Measurements from ENCODE around the gene TRIM7.
A peak's percentile ranks its signal among the peaks of the same experiment; 100 is the strongest.
"Not testable (repeated sequence)": the region's sequence is repeated elsewhere in the genome, so short reads cannot be mapped to it uniquely, and the experiment has no call there.

The TRIM7 gene

DNA sequence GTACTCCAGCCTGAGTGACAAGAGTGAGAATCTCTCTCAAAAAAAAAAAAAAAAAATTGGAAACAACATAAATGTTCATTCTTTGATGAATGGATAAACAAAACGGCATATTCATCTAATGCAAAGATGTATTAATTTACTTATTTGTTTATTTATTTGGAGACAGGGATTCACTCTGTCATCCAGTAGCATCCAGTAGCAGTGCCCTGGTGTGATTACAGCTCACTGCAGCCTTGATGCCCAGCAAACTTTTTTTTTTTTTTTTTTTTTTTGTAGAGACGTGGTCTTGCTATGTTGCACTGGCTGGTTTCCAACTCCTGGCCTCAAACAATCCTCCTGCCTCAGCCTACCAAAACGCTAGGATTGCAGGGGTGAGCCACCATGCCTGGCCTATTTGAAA, 33.2 kb downstream of the TRIM7 start:
- no peak for DNase-seq (ENCODE audit: low read depth)

DNA sequence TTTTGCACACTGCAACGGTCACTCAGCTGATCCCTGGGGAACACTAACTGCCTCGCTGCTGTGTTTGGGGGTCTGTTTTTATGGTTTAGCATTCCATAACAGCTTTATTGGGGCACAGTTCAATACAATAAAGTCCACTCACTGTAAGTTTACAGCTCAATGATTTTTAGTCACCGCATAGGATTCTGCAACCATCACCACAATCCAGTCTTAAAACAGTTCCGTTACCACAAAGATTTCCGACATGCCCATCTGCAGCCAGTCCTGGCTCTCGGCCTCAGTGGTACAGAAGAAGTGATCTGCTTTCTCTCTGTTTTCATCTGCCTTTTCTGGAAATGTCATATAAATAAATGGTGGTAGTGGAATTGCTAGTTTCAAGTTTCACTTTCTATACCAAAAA, 34.0 kb downstream of the TRIM7 start:
- no peak for DNase-seq (ENCODE audit: low read depth)

DNA sequence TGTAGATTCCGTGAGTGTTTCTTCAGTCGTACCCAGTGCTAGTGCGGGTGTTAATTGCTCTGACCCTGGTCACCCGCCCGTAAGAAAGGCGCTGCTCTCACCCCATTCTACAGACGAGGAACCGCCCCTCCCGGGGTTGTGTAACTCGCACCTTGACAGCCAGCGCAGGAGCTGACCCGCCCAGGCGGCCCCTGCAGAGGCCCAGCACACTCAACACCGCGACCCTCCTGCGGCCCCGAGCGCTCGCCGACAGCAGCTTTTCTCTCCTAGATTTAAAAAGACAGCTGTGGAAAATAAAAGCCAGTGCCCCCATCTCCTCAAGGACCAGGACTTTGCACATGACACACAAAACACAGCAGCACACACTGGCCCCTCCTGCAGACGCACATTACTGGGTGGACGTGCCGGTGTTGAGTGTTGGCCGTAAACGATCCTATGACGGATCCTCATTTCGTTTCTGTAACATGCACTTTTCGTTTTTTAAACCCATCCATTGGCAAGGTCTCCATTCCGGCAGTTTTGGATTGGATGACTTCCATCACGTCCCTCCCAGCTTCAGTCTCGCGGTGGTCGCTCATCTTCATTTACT, 34.7 kb downstream of the TRIM7 start:
- no peak for DNase-seq (ENCODE audit: low read depth)

DNA sequence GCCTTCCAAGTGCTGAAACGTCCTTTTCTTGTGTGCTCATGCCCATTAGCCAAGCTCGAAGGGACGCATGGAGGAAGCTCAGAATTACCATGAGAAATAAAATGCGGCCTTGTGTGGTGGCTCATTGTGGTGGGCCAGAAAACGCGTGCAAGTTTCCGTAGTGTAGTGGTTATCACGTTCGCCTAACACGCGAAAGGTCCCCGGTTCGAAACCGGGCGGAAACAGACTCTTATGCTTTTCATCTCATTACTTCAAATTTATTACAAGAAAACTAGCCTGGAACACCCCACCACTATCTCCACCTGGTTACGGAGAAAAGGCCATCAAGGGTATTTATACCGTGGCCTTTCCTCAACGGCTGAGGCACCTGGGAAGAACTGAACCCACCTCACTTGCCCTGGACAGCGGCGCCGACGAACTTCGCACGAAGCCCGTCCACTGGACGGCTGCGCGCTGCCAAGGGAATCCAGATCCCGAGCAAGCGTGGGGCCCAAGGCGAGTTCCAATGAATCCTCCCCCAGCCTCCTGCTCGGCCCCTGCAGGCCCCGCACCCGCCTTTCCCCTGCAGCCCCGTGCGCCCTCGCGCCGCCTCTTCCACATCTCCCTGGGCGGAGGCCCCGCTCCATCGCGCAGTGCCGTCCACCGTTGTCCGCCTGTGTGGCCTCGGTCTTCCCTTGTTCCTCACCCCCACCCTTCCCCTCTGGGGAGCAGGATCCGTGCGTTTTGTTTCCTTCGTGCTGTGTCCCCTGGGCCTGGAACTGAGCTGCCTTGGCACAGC, 35.3 kb downstream of the TRIM7 start:
- DNase-seq (ENCODE audit: low read depth): not testable (repeated sequence)

DNA sequence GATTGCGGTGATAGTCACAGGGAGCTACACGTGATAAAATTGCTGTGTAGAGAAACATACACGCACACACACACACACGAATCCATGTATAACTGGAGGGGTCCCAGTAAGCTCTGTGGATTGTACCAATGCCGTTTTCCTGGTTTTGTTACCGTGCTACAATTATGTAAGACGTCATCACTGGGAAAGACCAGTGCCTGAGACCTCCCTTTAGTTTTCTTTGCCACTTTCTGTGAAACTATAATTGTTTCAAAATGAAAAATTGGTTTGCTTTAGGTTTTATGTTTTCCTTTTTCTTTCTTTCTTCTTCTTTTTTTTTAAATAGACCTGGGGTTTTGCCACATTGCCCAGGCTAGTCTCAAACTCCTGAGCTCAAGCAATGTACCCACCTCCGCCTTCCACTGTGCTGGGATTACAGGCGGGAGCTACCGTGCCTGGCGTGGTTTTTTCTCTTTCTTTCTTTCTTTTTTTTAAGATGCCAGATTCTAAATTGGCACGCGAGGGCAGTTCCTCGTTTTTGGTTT, 36.3 kb downstream of the TRIM7 start:
- no peak for DNase-seq (ENCODE audit: low read depth)

DNA sequence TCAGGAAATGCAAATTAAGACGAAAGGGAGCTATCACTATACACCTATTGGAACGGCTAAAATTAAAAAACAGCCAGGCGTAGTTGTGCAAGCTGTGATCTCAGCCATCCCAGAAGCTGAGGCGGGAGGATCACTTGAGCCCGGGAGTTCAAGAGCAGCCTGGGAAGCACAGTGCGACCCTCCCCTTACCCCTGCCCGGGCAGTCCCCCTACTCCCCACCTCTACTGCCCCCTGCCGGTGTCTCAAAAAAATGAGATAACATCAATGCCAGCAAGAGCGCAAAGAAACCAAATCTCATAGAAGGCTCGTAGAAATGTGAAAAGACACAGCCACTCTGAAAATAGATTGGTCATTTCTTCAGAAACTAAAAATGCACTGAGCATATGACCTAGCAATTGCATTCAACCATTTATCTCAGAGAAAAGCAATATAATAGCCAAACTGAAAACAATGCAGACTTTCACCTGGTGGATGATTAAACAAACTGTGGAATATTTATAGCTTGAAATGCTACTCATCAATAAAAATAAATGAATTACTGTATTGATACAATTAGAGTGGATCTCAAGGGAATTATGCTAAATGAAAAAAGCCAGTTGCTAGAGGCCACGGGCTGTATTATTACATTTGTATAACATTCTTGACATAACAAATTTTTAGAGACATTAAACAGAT, 37.0 kb downstream of the TRIM7 start:
- DNase-seq (ENCODE audit: low read depth): no peak

DNA sequence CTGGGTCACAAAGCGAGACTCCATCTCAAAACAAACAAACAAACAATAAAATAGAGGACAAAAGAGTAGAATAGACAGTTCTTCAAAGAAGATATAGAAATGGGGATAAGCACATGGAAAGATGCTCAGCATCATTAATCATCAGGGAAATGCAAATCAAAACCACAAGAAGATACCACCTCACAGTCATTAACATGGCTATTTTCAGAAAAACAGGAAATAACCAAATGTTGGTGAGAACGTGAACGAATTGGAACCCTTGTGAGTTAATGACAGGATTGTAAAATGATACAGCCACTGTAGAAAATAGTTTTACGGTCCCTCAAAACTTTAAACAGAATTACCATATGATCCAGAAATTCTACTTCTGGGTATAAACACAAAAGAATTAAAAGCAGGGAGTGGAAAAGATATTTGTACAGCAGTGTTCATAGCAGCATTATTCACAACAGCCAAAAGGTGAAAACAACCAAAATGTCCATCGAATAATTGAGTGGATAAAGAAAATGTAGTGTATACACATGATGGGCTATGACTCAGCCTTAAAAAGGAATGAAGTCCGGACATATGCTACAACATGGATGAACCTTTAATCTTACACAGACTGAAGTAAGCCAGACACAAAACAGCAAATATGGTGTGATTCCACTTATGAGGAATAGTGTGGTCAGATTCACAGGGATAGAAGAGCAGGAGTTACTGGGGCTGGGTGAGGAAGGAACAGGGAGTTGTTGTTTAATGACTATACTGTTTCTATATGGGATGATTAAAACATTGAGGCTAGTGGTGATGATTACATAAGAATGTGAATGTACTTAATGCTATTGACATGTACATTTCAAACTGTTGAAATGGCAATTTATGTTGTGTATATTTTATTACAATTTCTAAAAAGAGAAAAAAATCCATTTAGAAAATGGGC, 37.9 kb downstream of the TRIM7 start:
- DNase-seq (ENCODE audit: low read depth): no peak

DNA sequence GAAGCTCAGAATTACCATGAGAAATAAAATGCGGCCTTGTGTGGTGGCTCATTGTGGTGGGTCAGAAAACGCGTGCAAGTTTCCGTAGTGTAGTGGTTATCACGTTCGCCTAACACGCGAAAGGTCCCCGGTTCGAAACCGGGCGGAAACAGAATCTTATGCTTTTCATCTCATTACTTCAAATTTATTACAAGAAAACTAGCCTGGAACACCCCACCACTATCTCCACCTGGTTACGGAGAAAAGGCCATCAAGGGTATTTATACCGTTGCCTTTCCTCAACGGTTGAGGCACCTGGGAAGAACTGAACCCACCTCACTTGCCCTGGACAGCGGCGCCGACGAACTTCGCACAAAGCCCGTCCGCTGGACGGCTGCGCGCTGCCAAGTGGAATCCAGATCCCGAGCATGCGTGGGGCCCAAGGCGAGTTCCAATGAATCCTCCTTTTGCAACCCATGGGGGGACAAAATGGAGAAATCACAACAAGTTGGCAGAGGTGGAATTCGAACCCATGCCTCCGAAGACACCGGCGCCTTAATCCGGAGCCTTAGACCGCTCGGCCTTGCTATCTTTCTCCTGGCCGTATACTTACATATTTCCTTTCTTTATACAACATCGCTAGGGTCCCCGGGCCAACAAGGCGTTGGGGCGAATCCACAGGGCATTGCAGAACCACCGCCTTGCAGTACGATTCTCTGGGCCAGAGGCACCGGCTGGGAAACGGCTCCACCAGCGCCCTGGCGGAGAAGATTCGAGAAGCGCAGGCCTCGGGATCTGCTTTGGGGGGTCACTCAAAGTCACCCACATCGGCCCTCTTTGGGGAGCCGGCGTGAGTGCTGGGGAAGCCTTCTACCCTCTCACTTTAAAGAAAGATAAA, 40.7 kb downstream of the TRIM7 start:
- no peak for DNase-seq (ENCODE audit: low read depth)

DNA sequence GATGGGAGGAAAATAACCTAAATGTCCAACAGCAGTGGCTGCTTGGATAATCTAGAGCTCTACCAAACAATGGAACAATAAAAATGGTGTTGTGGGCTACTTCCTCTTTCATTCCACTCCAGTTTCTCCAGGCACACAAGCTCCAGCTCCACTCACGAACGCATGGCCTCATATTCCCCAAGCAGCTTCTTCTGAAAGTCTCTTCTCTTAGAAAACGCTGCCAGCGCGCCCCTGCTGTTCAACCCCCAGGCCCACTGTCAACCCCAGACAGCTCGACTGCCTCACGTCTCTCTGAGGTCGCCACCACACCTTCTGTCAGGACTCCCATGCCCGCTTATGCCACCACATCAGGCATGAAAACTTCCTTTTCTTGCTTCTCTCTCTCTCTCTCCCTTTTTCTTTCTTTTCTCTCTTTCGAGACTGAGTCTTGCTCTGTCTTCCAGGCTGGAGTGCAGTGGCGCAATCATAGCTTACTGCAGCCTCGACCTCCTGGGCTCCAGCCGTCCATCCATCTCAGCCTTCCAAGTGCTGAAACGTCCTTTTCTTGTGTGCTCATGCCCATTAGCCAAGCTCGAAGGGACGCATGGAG, 41.4 kb downstream of the TRIM7 start:
- DNase-seq (ENCODE audit: low read depth): no peak

DNA sequence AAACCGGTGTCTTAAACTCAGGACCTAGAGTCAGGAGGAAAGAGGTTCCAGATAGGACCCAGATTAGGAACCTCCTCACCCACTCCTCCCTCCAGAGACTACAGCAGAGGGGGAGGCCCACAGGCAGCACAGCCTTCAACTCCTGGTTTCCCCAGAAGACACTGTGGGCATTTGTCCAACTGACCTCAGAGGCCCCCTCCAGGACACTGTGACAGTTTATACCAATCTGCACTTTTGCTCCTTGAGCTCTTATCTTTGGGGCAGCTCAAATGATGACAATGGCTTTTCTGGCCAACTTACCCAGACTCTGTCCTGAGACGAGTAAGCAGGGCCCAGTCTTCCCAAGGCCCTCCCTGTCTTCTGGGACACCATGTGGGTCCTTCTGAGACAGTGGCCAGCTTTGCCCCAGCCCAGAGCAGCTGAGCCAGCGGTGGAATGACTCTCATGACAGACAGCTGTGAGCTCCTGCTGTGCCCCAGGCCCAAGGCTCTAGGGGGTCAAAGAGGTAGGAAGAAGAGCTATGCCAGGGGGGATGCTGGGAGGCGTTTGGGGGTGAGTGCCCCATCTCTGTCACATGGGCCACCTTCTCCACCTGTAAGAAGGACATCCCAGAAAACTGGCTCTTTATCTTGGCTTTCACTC, 43.3 kb downstream of the TRIM7 start:
- no peak for DNase-seq (ENCODE audit: low read depth)

DNA sequence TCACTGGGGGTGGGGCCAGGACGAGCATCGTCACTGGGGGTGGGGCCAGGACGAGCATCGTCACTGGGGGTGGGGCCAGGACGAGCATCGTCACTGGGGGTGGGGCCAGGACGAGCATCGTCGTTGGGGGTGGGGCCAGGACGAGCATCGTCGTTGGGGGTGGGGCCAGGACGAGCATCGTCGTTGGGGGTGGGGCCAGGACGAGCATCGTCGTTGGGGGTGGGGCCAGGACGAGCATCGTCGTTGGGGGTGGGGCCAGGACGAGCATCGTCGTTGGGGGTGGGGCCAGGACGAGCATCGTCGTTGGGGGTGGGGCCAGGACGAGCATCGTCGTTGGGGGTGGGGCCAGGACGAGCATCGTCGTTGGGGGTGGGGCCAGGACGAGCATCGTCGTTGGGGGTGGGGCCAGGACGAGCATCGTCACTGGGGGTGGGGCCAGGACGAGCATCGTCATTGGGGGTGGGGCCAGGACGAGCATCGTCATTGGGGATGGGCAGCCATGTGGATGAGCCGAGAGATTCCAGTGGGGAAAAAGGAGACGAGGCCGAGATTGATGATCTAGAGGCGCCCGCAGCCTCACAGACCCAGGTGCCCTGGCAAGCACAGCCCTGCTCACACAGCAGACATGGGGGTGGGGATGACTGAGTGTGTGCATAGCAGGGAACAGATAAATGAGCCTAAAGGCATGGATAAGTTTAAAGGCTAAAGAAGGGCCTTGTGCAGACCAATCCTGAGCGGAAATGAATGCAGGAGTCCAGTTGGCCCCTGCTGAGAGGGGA, 44.1 kb downstream of the TRIM7 start:
- DNase-seq (ENCODE audit: low read depth): not testable (repeated sequence)

DNA sequence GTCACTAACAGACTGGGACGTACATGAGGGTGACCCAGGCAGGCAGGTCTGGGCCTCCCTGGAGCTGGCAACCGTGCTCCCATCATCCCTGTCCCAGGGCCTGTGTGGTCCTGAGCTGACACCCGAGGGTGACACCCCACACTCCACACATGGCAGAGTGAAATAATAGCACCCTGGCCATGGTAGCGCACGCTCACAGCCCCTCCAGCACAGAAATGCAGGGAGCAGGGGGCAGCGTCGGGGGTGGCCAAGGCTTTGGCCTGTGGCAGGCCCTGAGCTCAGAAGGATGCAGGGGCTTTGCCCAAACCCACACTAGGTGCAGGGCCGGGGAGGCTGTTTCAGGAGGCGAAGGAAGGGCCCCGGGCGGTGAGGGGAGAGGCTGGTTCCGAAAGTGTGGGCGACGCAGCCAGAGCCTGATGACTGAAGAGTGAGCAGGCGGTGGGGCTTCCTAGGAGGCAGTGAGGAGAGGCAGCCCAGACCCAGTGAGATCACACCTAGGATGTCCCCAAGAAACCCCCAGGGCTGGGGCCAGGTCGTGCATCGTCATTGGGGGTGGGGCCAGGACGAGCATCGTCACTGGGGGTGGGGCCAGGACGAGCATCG, 44.7 kb downstream of the TRIM7 start:
- peak; percentile 62 for DNase-seq (ENCODE audit: low read depth)

DNA sequence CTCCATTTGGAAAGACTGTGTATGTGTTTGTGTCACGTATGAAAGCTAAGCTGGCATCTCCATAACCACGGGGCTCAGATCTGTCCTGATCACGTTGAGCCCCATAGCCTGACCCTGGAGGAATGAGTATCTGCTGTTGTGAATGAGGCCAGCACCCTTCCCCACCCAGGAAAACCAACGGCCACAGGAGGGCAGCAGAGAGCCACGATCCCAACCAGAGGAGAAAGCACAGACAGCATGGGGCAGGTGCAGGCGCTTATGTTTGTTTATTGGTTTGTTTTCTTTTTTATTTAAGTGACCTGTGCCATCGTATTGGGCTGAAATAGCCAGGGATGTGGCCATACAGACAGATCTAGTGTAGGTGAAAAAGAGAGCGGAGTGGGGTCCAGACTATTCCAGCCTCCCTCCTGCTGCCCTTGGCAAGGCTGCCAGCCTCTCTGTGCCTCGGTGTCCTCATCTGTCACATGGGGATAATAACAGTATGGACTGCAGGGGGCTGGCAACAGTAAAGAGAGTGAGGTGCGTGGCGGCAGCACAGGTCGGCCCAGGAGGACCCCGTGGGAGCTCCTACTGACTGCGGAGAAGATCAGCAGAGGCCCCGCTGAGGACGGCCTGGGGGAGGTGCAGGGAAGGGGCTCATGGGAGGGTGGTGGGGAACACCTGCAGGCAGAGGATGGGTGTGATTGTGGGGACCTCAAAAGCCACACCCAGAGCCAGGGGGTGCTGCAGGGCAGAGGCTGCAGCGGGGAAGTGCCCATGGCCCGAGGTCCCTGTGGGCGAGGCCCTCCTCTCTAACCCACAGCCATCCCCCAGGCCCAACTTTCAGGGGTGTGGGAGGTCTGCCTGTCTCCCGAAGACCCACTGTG, 45.5 kb downstream of the TRIM7 start:
- DNase-seq (ENCODE audit: low read depth): peak; percentile 92

DNA sequence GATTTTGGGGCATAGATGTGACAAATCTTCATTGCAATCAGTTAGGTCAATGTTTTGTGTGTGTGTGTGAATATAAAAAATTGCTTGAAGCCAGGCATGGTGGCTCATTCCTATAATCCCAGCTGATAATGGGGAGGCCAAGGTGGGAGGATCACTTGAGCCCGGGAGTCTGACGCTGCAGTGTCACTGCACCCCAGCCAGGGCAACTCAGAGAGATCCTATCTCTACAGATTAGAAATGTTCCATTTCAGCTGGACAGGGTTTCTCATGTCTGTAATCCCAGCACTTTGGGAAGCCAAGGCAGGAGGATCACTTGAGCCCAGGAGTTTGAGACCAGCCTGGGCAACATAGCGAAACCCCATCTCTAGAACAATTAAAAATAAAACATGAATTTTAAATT, 46.1 kb downstream of the TRIM7 start:
- DNase-seq (ENCODE audit: low read depth): no peak

DNA sequence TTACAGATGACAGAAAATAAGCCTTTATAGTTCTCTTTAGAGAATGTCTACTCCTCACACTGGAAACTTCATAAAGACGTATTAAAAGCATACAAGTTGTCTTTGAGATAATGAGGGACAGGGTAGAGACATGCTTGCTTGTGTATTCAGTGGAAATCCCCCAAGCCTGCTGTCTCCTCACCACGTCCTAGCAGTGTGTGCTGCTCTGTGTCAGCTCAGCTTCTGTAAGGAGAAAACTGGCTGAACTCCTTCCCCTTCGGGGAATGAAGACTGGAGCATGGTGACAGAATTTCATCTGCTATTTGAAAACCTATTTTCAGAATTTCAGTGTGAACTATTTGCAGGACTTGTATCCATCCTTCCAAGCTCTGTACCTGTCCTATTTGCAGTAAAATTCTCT, 48.2 kb downstream of the TRIM7 start:
- no peak for DNase-seq (ENCODE audit: low read depth)

DNA sequence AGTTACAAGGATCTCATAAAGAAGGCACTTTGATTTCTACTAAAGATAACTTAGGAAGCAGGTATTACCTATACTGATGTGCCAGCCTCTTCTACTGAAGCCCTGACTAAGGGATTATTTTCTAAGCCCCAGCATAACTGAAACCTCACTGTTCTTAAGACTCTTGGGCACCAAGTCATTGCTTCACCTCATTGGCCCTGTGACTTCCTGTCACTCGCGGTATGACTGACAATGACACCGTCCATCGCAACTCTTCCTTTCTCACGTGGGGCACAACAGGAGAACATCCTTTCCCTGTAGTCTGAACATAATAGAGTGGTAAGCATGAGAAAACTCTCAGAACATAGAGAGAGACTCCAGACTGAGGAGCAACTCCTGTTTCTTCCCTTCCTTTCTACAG, 51.2 kb downstream of the TRIM7 start:
- no peak for DNase-seq (ENCODE audit: low read depth)

DNA sequence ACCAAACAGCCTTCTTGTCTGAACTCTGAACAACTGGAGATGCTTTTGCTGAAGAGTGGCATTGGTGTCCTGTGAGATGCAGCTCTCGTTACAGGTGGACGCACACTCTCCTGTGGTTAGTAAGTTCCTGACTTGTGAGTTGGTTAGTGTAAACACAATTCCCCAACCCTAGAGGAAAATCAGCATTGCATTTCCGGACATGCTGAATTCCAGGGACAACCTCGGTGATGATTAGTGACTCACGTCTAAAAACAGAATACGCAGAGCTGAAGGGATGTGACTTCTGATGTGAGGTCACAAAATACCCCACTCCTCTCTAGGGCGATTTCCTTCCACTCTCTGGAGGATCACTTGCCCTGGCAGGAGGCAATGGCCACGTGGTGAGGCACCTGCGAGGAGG, 52.6 kb downstream of the TRIM7 start:
- no peak for DNase-seq (ENCODE audit: low read depth)

DNA sequence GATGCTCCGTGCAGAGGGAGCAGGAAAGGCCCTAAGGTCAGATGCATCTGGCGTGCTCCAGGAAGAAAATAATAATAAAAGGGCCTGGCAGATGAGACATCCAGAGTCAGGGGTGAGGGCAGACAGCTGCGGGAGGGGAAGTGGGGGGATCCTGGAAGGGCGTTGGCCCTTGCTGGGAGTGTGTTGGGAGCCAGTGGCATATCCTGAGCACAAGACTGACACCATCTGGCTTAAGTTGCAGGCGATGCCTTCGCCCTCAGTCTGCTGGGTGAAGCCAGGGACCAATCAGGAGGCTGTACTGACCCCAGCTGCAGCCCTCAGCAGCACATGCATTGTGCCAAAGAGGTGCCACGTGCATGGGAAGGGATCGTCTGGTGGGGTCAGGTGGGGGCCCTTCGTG, 53.9 kb downstream of the TRIM7 start:
- DNase-seq (ENCODE audit: low read depth): no peak
